GM12892 (cell line): ENCODE results near the gene CARTPT.

Experiments
- POLR2A ChIP-seq: IDR thresholded peaks from 2 replicates; pipeline ENCODE4 v1.6.1; 2011; ENCODE audit warnings: low read depth, low read length, control low read depth
- POLR2AphosphoS5 ChIP-seq: IDR thresholded peaks from 2 replicates; pipeline ENCODE4 v1.6.1; 2011; ENCODE audit warnings: low read depth, low read length, control low read depth
- TAF1 ChIP-seq: IDR thresholded peaks from 2 replicates; pipeline ENCODE4 v1.6.1; 2011; ENCODE audit warnings: low read depth, mild to moderate bottlenecking, control low read depth, low read length, borderline replicate concordance

GRCh38 chr5:71681296-71681695 lies 37.8 kb upstream of the CARTPT start:
- TF ChIP-seq POLR2AphosphoS5 (no peak), POLR2A (no peak), TAF1 (no peak)
